Tibial nerve (tissue), 4 donors: ENCODE data around the gene SUPT3H. TPM values are rescaled to one million over a fixed set of nuclear protein-coding genes. Genes with fewer than 3 reads are reported as not detected.

ENCODE experiments used
- DNase-seq, 2 donors: peaks; one replicate each; pipeline ENCODE4 v3.0.0-alpha.2; 2019; ENCODE audit warnings: low spot score in 2 of 2
- H3K27ac ChIP-seq, 4 donors: fragments of 200-600 bp; sonication (generic) in 3 of 4; one replicate each; pipeline ENCODE4 v1.5.1; 2017 to 2019; ENCODE audit warnings: mild to moderate bottlenecking in 1 of 4
- H3K27me3 ChIP-seq, 2 donors: fragments of 200-600 bp; sonication (generic) in 1 of 2; one replicate each; pipeline versions ENCODE4 v1.5.1 to v1.6.0; 2017 to 2019
- H3K36me3 ChIP-seq, 3 donors: fragments of 200-600 bp; sonication (generic); one replicate each; pipeline ENCODE4 v1.5.1; 2018 to 2019
- H3K4me1 ChIP-seq, 4 donors: fragments of 200-600 bp; sonication (generic) in 3 of 4; one replicate each; pipeline ENCODE4 v1.5.1; 2017 to 2019
- H3K4me3 ChIP-seq, 4 donors: fragments of 200-600 bp; sonication (generic) in 3 of 4; one replicate each; pipeline ENCODE4 v1.5.1; 2017 to 2019; ENCODE audit warnings: mild to moderate bottlenecking in 1 of 4, moderate library complexity in 1 of 4
- H3K9me3 ChIP-seq, 4 donors: fragments of 200-600 bp; sonication (generic) in 3 of 4; one replicate each; pipeline ENCODE4 v1.5.1; 2017 to 2019
- CTCF ChIP-seq, 5 experiments: fragments of 200-600 bp in 3 of 5; fragments of 450-650 bp in 2 of 5; sonication (generic) in 3 of 5; IDR thresholded peaks; one replicate each; pipeline ENCODE4 v1.5.1; 2016 to 2019; ENCODE audit warnings: antibody characterized with exemption in 5 of 5, mild to moderate bottlenecking in 3 of 5, moderate library complexity in 2 of 5
- EP300 ChIP-seq, 2 donors: sonication (generic); formaldehyde crosslinking; IDR thresholded peaks; one replicate each; pipeline ENCODE4 v1.6.1; 2017; ENCODE audit warnings: antibody characterized with exemption in 2 of 2, mild to moderate bottlenecking in 1 of 2
- POLR2A ChIP-seq, 2 donors: fragments of 450-650 bp; IDR thresholded peaks; one replicate each; pipeline ENCODE4 v1.6.1; 2017; ENCODE audit warnings: antibody characterized with exemption in 2 of 2, mild to moderate bottlenecking in 2 of 2, moderate library complexity in 2 of 2
- WGBS, 2 donors: methylation state at CpG; one replicate each; pipeline ENCODE4 v1.1.5; 2018; 5-methylcytosine and 5-hydroxymethylcytosine counted together
- total RNA-seq, 4 donors: library from RNA; depleted of rRNA; stranded (reverse); fragments of >200 nt; gene quantifications; one replicate each; pipeline ENCODE4 v1.1.0, GENCODE V29; 2016

Gene SUPT3H
- total RNA-seq, 4 donors from 2014 or later = 6.6 to 16.5 (median 14.8) TPM

- WGBS, 2 donors = 93 to 94% methylated on average over 4 of the region's 4 CpGs
- H3K36me3 ChIP-seq = peaks cover 0 to 36% (median 0%) of the 10 kb centered on the region in 3 donors
- H3K27ac ChIP-seq = no peak overlapping the region
- no peak for DNase-seq
- no peaks in the 10 kb centered on the region for H3K27me3 ChIP-seq
- peaks cover 0 to 22% (median 3%) of the 10 kb centered on the region in 4 donors for H3K9me3 ChIP-seq
- H3K4me3 ChIP-seq = no peak overlapping the region
- TF ChIP-seq CTCF (IDR thresholded peaks at IDR 0.05) (no peak), POLR2A (IDR thresholded peaks at IDR 0.05) (no peak), EP300 (IDR thresholded peaks at IDR 0.05) (no peak)
- H3K4me1 ChIP-seq = no peaks in the 10 kb centered on the region
These were observed 423.5 kb downstream of the SUPT3H start for GRCh38 chr6:44954281-44954680.

DNA sequence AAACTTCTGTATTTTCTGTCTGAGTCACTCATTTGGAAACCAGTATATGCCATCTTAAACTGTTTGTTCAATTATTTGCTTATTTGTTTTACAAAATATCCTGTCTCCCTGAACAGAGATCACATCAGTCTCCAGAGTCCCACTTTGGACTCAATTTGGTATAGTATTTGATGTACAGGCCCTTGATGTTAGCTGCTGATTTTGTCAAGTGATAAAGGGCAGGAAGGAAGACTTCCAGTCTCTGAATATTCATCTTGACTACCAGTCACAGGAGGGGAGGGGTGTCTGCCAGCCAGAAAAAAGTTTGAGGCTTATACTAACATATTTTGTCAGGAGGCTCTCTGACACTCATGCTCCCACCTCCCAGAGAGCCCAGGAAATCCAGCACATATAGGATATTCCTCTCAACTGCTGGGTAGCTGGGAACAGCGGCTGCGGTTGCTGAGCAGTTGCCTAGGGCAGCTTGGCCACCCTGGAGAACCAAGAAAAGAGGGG is 426.4 kb downstream of the SUPT3H start:
- 91 to 96% methylated on average over 2 of the region's 2 CpGs for WGBS, 2 donors
- H3K27me3 ChIP-seq = no peaks in the 10 kb centered on the region
- TF ChIP-seq CTCF (IDR thresholded peaks at IDR 0.05) (no peak), POLR2A (IDR thresholded peaks at IDR 0.05) (no peak), EP300 (IDR thresholded peaks at IDR 0.05) (no peak)
- no peak for DNase-seq
- no peaks in the 10 kb centered on the region for H3K4me1 ChIP-seq
- H3K27ac ChIP-seq = no peak overlapping the region
- peaks cover 0 to 46% (median 0%) of the 10 kb centered on the region in 3 donors for H3K36me3 ChIP-seq
- peaks cover 0 to 38% (median 7%) of the 10 kb centered on the region in 4 donors for H3K9me3 ChIP-seq
- no peak overlapping the region for H3K4me3 ChIP-seq

- no peak for DNase-seq
- H3K4me3 ChIP-seq = no peak overlapping the region
- no peak overlapping the region for H3K27ac ChIP-seq
- H3K4me1 ChIP-seq = no peaks in the 10 kb centered on the region
- H3K9me3 ChIP-seq = peaks cover 0 to 50% (median 7%) of the 10 kb centered on the region in 4 donors
- H3K36me3 ChIP-seq = peaks cover 0 to 59% (median 0%) of the 10 kb centered on the region in 3 donors
- no peak for TF ChIP-seq POLR2A (IDR thresholded peaks at IDR 0.05)
- TF ChIP-seq EP300 (IDR thresholded peaks at IDR 0.05) = no peak
- TF ChIP-seq CTCF (IDR thresholded peaks at IDR 0.05) = no peak
- no peaks in the 10 kb centered on the region for H3K27me3 ChIP-seq
These were observed 428.0 kb downstream of the SUPT3H start for GRCh38 chr6:44949596-44950201.

- WGBS, 2 donors = 72 to 77% methylated on average over 3 of the region's 3 CpGs
- Histone ChIP-seq H3K27me3 (no peaks in the 10 kb centered on the region), H3K4me1 (no peaks in the 10 kb centered on the region), H3K4me3 (no peak overlapping the region), H3K27ac (no peak overlapping the region), H3K9me3 (peaks cover 0 to 22% (median 2%) of the 10 kb centered on the region in 4 donors), H3K36me3 (peaks cover 0 to 18% (median 0%) of the 10 kb centered on the region in 3 donors)
- no peak for DNase-seq
- TF ChIP-seq POLR2A (IDR thresholded peaks at IDR 0.05) = no peak
These were observed 434.2 kb downstream of the SUPT3H start for GRCh38 chr6:44943541-44943940.

DNA sequence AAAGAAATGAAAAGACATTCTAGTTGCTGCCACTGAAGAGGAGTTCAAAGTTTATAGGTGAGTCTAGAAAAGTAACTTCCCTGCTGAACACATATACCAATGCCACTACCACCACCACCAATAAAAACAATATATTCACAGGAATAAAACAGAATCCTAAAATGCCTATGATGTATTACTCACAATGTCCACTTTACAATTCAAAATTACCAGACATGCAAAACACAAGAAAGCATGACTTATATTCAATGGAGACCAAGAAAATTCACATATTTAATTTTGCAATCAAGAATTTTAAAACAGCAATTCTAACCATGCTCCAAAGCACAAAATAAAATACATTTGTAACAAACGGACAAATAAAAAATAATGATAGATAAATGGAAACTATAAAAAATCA is 434.9 kb downstream of the SUPT3H start:
- no peak for DNase-seq
- peaks cover 0 to 18% (median 0%) of the 10 kb centered on the region in 3 donors for H3K36me3 ChIP-seq
- peaks cover 0 to 19% (median 2%) of the 10 kb centered on the region in 4 donors for H3K9me3 ChIP-seq
- WGBS, 2 donors = 98 to 100% methylated on average over 1 of the region's 1 CpG
- H3K4me1 ChIP-seq = no peaks in the 10 kb centered on the region
- no peak overlapping the region for H3K4me3 ChIP-seq
- no peak overlapping the region for H3K27ac ChIP-seq
- H3K27me3 ChIP-seq = no peaks in the 10 kb centered on the region
- TF ChIP-seq POLR2A (IDR thresholded peaks at IDR 0.05) (no peak), CTCF (IDR thresholded peaks at IDR 0.05) (no peak), EP300 (IDR thresholded peaks at IDR 0.05) (no peak)
